Neural progenitor cell (in vitro differentiated cells): Measurements from ENCODE around the gene FBXL12. TPM values are rescaled to one million over a fixed set of nuclear protein-coding genes. Genes with fewer than 3 reads are reported as not detected.

Experiments used
- DNase-seq: peaks from one replicate; pipeline ENCODE4 v3.0.0-alpha.2; 2016; ENCODE audit warnings: low spot score
- H2AFZ ChIP-seq: fragments of 200-600 bp; sonication (generic); replicated peaks from 2 replicates; pipeline ENCODE4 v1.6.1; 2016; ENCODE audit warnings: antibody characterized with exemption
- H3F3A ChIP-seq: fragments of 200-600 bp; sonication (generic); 2 replicates; pipeline ENCODE4 v1.6.1; 2016; ENCODE audit warnings: antibody characterized with exemption, low read depth
- H3K27ac ChIP-seq: fragments of 200-600 bp; sonication (generic); 2 replicates; pipeline ENCODE4 v1.5.1; 2016; ENCODE audit warnings: mild to moderate bottlenecking
- H3K27me3 ChIP-seq: fragments of 200-600 bp; sonication (generic); 2 replicates; pipeline ENCODE4 v1.6.1; 2016; ENCODE audit warnings: mild to moderate bottlenecking, moderate library complexity
- H3K36me3 ChIP-seq: fragments of 200-600 bp; sonication (generic); 2 replicates; pipeline ENCODE4 v1.5.1; 2016
- H3K4me1 ChIP-seq: fragments of 200-600 bp; sonication (generic); 2 replicates; pipeline ENCODE4 v1.6.1; 2016; ENCODE audit warnings: mixed run types
- H3K4me2 ChIP-seq: fragments of 200-600 bp; sonication (generic); 2 replicates; pipeline ENCODE4 v1.6.1; 2016
- H3K4me3 ChIP-seq: fragments of 200-600 bp; sonication (generic); 2 replicates; pipeline ENCODE4 v1.5.1; 2016
- H3K79me2 ChIP-seq: fragments of 200-600 bp; sonication (generic); 2 replicates; pipeline ENCODE4 v1.6.1; 2016; ENCODE audit warnings: low read depth
- H3K9ac ChIP-seq: fragments of 200-600 bp; sonication (generic); 2 replicates; pipeline ENCODE4 v1.6.1; 2016
- H3K9me3 ChIP-seq: fragments of 200-600 bp; sonication (generic); 2 replicates; pipeline ENCODE4 v1.5.1; 2016; ENCODE audit warnings: low read depth
- H4K20me1 ChIP-seq: fragments of 200-600 bp; sonication (generic); 2 replicates; pipeline ENCODE4 v1.6.1; 2016; ENCODE audit warnings: low read depth
- H3K27ac Mint-ChIP-seq: 3 replicates; pipeline ENCODE4 v1.8.0; 2021; ENCODE audit warnings: mixed read lengths
- H3K27me3 Mint-ChIP-seq: 2 replicates; pipeline ENCODE4 v1.8.0; 2022; ENCODE audit warnings: low read depth, mild to moderate bottlenecking, inconsistent platforms, moderate library complexity, mixed read lengths; ENCODE audit not compliant: insufficient read depth
- H3K36me3 Mint-ChIP-seq: 3 replicates; pipeline ENCODE4 v1.8.0; 2021; ENCODE audit warnings: mixed read lengths
- H3K4me1 Mint-ChIP-seq: 3 replicates; pipeline ENCODE4 v1.8.0; 2021; ENCODE audit warnings: mixed read lengths
- H3K4me3 Mint-ChIP-seq: 3 replicates; pipeline ENCODE4 v1.8.0; 2021; ENCODE audit warnings: mild to moderate bottlenecking, moderate library complexity, mixed read lengths
- H3K9me3 Mint-ChIP-seq: 3 replicates; pipeline ENCODE4 v1.8.0; 2020; ENCODE audit warnings: mixed read lengths
- EZH2 ChIP-seq: fragments of 200-600 bp; sonication (generic); IDR thresholded peaks from 2 replicates; pipeline ENCODE4 v1.6.1; 2017; ENCODE audit warnings: antibody characterized with exemption, mild to moderate bottlenecking, moderate library complexity
- EZH2phosphoT487 ChIP-seq: fragments of 200-600 bp; sonication (generic); IDR thresholded peaks from 2 replicates; pipeline ENCODE4 v1.6.1; 2017; ENCODE audit warnings: antibody characterized with exemption
- small RNA-seq: library from RNA; depleted of rRNA; stranded (forward); fragments of <200 nt; gene quantifications from one replicate; pipeline ENCODE3, GENCODE V24; 2015
- total RNA-seq: library from RNA; depleted of rRNA; stranded (reverse); fragments of >200 nt; gene quantifications from 2 replicates; pipeline ENCODE4 v1.2.3, GENCODE V29; 2015; ENCODE audit warnings: low replicate concordance
- TF ChIP-seq, protein P1 (sequence below): fragments of 200-600 bp; sonication (generic); IDR thresholded peaks from 2 replicates; pipeline ENCODE4 v1.5.1; 2017; ENCODE audit warnings: antibody characterized with exemption, mild to moderate bottlenecking

The FBXL12 gene
- total RNA-seq, 1 donor from 2014 or later, result 9.9 TPM

DNA sequence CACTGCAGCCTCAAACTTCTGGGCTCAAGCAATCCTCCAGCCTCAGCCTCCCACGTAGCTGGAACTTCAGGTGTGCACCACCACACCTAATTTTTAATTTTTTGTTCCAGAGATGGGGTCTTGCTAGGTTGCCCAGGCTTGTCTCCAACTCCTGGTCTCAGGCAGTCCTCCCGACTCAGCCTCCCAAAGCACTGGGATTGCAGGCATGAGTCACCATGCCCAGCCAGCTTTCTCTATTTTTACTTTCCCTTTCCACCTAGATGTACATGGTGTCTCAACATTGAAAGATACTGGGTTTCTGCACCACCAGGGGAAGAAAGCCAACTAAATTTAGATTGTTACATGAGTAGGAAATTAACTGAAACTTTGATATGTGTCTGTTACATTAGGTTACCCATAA lies 36.5 kb downstream of the FBXL12 start:
- Histone ChIP-seq H3K9ac (no peak overlapping the region), H3K4me3 (no peak overlapping the region), H3K36me3 (no peaks in the 10 kb centered on the region), H3K79me2 (peaks cover 6% of the 10 kb centered on the region), H3K4me1 (peaks cover 11% of the 10 kb centered on the region), H3K4me2 (no peak overlapping the region), H3K27me3 (no peaks in the 10 kb centered on the region), H3F3A (peaks cover 28% of the 10 kb centered on the region), H2AFZ (no peak overlapping the region), H3K27ac (no peak overlapping the region), H4K20me1 (no peaks in the 10 kb centered on the region), H3K9me3 (no peaks in the 10 kb centered on the region)
- no peak overlapping the region for H3K4me3 Mint-ChIP-seq
- no peak overlapping the region for H3K27ac Mint-ChIP-seq
- peaks cover 2% of the 10 kb centered on the region for H3K36me3 Mint-ChIP-seq
- H3K4me1 Mint-ChIP-seq, result peaks cover 18% of the 10 kb centered on the region
- peaks cover 5% of the 10 kb centered on the region for H3K27me3 Mint-ChIP-seq
- H3K9me3 Mint-ChIP-seq, result peaks cover 10% of the 10 kb centered on the region
- TF ChIP-seq, protein P1, sequence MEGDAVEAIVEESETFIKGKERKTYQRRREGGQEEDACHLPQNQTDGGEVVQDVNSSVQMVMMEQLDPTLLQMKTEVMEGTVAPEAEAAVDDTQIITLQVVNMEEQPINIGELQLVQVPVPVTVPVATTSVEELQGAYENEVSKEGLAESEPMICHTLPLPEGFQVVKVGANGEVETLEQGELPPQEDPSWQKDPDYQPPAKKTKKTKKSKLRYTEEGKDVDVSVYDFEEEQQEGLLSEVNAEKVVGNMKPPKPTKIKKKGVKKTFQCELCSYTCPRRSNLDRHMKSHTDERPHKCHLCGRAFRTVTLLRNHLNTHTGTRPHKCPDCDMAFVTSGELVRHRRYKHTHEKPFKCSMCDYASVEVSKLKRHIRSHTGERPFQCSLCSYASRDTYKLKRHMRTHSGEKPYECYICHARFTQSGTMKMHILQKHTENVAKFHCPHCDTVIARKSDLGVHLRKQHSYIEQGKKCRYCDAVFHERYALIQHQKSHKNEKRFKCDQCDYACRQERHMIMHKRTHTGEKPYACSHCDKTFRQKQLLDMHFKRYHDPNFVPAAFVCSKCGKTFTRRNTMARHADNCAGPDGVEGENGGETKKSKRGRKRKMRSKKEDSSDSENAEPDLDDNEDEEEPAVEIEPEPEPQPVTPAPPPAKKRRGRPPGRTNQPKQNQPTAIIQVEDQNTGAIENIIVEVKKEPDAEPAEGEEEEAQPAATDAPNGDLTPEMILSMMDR, result no peak
- no peak for TF ChIP-seq EZH2
- TF ChIP-seq EZH2phosphoT487, result no peak
- DNase-seq, result no peak

- peaks cover 3% of the 10 kb centered on the region for H3K4me1 Mint-ChIP-seq
- no peaks in the 10 kb centered on the region for H4K20me1 ChIP-seq
- H3K27ac ChIP-seq, result peak within 1 kb of the TSS; percentile 78
- no peaks in the 10 kb centered on the region for H3K36me3 ChIP-seq
- no peak for TF ChIP-seq EZH2
- TF ChIP-seq EZH2phosphoT487, result peak; percentile 20
- H3K4me3 Mint-ChIP-seq, result peak within 1 kb of the TSS; percentile 96
- H2AFZ ChIP-seq, result peak within 1 kb of the TSS; percentile 97
- peaks cover 4% of the 10 kb centered on the region for H3K27me3 Mint-ChIP-seq
- H3K9me3 ChIP-seq, result no peaks in the 10 kb centered on the region
- peak; percentile 97 for DNase-seq
- peak within 1 kb of the TSS; percentile 89 for H3K27ac Mint-ChIP-seq
- peak within 1 kb of the TSS; percentile 87 for H3K4me2 ChIP-seq
- peaks cover 21% of the 10 kb centered on the region for H3F3A ChIP-seq
- H3K9me3 Mint-ChIP-seq, result peaks cover 23% of the 10 kb centered on the region
- H3K36me3 Mint-ChIP-seq, result peaks cover 23% of the 10 kb centered on the region
- H3K4me3 ChIP-seq, result peak within 1 kb of the TSS; percentile 76
- peaks cover 26% of the 10 kb centered on the region for H3K79me2 ChIP-seq
- peaks cover 5% of the 10 kb centered on the region for H3K4me1 ChIP-seq
- peak within 1 kb of the TSS; percentile 76 for H3K9ac ChIP-seq
- H3K27me3 ChIP-seq, result no peaks in the 10 kb centered on the region
Measured at GRCh38 chr19:9768175-9769112, 50.4 kb downstream of the FBXL12 start, which contains the start of gene ZNF846. ZNF846 (minus strand) TSS chr19:9768738; CDS start chr19:9764950, 3,788 bp downstream.

Small RNAs within 50 kb of the gene (small RNA-seq; reads per million reads assigned to genes)
- gene RF00156, result not detected

Other genes with a start within 250 kb of the FBXL12 start
- 134 and 178 TPM in 2 replicates for gene ZNF121, start 234.6 kb downstream of the FBXL12 start, total RNA-seq
- 45.6 and 80.1 TPM in 2 replicates for gene ZNF561, start 197.8 kb downstream of the FBXL12 start, total RNA-seq
- 1.6 and 3.3 TPM in 2 replicates for gene ZNF562, start 144.0 kb downstream of the FBXL12 start, total RNA-seq
- gene ZNF846, start 50.3 kb downstream of the FBXL12 start, total RNA-seq, result 13.1 and 18.0 TPM in 2 replicates
- 628 and 652 TPM in 2 replicates for gene UBL5, start 8.8 kb upstream of the FBXL12 start, total RNA-seq
- gene PIN1, start 16.2 kb upstream of the FBXL12 start, total RNA-seq, result 43.4 and 141 TPM in 2 replicates
- 11.4 and 26.4 TPM in 2 replicates for gene OLFM2, start 117.4 kb upstream of the FBXL12 start, total RNA-seq
- gene COL5A3, start 191.4 kb upstream of the FBXL12 start, total RNA-seq, result 0.15 TPM in 1 of 2 replicates, not detected in the other
- not detected in 2 replicates for gene RDH8, start 194.4 kb upstream of the FBXL12 start, total RNA-seq